ENCODE data around the gene SNRPA. TPM values are rescaled to one million over a fixed set of nuclear protein-coding genes. Genes with fewer than 3 reads are reported as not detected.

SNRPA gene
- polyA plus RNA-seq, 1 donor (not counting 4 experiments of a cell fraction or from before 2014, with no cell fraction given): 93.4 TPM

DNA sequence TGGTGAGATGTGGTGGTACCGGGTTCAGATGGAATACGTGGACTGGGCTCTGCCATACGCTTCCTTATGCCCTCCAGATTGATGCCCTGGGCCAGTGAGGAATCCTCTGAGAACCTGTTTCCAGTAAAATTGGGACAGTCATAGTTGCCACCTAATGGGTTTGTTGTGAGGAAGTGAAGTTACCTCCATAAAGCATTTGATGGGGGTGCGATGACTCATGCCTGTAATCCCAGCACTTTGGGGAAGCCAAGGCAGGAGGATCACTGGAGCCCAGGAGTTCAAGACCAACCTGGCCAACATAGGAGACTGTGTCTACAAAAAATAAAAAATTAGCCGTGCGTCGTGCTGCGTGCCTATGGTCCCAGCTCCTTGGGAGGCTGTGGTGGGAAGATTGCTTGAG lies 4.8 kb downstream of the SNRPA start:
- no peak for DNase-seq (ENCODE audit: low read depth, low spot score)
- dilution Hi-C loops (cut with MboI; ENCODE audit: extremely low pct_ligation_motif_present, low sequenced_read_pairs): no loop called here
- FAIRE-seq: no peak
- Histone ChIP-seq H3K27ac (ENCODE audit: control insufficient read depth, insufficient read depth, low read length) (no peak overlapping the region), H3K36me3 (ENCODE audit: control insufficient read depth in 2 of 2, extremely low read depth in 1 of 2, insufficient read depth in 2 of 2, low read length in 2 of 2) (peaks cover 25 to 58% of the 10 kb centered on the region in 2 experiments), H3K4me1 (ENCODE audit: control insufficient read depth, extremely low read depth, insufficient read depth, low read length) (peaks cover 33% of the 10 kb centered on the region), H3K9me1 (ENCODE audit: control insufficient read depth, extremely low read depth, insufficient read depth, low read length) (peaks cover 9% of the 10 kb centered on the region), H3K79me2 (ENCODE audit: control insufficient read depth, insufficient read depth, low read length) (peaks cover 81% of the 10 kb centered on the region), H3K4me3 (ENCODE audit: control insufficient read depth in 2 of 3, extremely low read depth in 1 of 3, insufficient read depth in 2 of 3, low read depth in 1 of 3, low read length in 3 of 3) (no peak overlapping the region), H3K27me3 (ENCODE audit: control insufficient read depth, extremely low read depth, insufficient read depth, low read length) (no peaks in the 10 kb centered on the region), H3K9ac (ENCODE audit: control insufficient read depth, extremely low read depth, insufficient read depth, low read length) (no peak overlapping the region), H2AFZ (ENCODE audit: control insufficient read depth, low read length) (no peak overlapping the region), H3K9me3 (ENCODE audit: control insufficient read depth, low read depth, low read length) (no peaks in the 10 kb centered on the region), H3K4me2 (ENCODE audit: control insufficient read depth, extremely low read depth, insufficient read depth, low read depth, low read length) (no peak overlapping the region), H4K20me1 (ENCODE audit: control insufficient read depth, extremely low read depth, insufficient read depth, low read length) (peaks cover 19% of the 10 kb centered on the region)
- TF ChIP-seq EZH2 (IDR thresholded peaks at IDR 0.05; ENCODE audit: low read length): no peak
- TF ChIP-seq, protein P1, sequence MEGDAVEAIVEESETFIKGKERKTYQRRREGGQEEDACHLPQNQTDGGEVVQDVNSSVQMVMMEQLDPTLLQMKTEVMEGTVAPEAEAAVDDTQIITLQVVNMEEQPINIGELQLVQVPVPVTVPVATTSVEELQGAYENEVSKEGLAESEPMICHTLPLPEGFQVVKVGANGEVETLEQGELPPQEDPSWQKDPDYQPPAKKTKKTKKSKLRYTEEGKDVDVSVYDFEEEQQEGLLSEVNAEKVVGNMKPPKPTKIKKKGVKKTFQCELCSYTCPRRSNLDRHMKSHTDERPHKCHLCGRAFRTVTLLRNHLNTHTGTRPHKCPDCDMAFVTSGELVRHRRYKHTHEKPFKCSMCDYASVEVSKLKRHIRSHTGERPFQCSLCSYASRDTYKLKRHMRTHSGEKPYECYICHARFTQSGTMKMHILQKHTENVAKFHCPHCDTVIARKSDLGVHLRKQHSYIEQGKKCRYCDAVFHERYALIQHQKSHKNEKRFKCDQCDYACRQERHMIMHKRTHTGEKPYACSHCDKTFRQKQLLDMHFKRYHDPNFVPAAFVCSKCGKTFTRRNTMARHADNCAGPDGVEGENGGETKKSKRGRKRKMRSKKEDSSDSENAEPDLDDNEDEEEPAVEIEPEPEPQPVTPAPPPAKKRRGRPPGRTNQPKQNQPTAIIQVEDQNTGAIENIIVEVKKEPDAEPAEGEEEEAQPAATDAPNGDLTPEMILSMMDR (optimal IDR thresholded peaks at IDR 0.05 in 1 of 3, IDR thresholded peaks at IDR 0.05 in 1 of 3, conservative IDR thresholded peaks at IDR 0.05 in 1 of 3; ENCODE audit: extremely low read depth in 1 of 3, insufficient read depth in 2 of 3, low read length in 3 of 3): no peak

DNA sequence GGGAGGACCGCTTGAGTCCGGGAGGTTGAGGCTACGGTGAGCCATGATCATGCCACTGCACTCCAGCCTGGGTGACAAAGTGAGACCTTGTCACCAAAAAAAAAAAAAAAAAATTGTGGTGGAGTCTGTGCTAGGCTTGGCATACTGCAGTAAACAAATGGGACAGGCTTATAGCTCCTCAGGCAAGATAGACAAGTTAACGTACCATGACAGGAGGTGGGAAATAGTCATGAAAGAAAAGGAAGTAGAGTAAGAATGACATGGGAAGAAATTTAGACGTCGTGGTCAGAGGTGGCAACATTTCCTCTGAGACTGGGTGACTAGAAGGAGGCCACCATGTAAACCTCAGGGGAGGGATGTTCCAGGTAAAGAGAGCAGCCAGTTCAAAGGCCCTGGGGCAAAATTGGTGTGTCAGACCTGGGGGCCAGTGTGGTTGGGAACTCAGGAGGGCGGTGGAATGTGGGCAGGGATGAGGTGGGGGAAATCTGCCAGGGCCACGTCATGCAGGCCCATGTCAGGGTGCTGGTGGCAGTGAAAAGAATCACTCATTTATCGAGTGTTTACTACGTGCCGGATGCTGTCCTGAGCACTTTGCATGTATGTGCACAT lies 5.6 kb downstream of the SNRPA start:
- H4K20me1 ChIP-seq (ENCODE audit: control insufficient read depth, extremely low read depth, insufficient read depth, low read length): peaks cover 22% of the 10 kb centered on the region
- peak overlapping the region; percentile 6 for H3K9ac ChIP-seq (ENCODE audit: control insufficient read depth, extremely low read depth, insufficient read depth, low read length)
- no peaks in the 10 kb centered on the region for H3K27me3 ChIP-seq (ENCODE audit: control insufficient read depth, extremely low read depth, insufficient read depth, low read length)
- FAIRE-seq (peak; percentile 39), DNase-seq (ENCODE audit: low read depth, low spot score) (peak; percentile 76)
- dilution Hi-C loops (cut with MboI; ENCODE audit: extremely low pct_ligation_motif_present, low sequenced_read_pairs): no loop called here
- peak overlapping the region in 1 of 3 experiments; percentile 43 for H3K4me3 ChIP-seq (ENCODE audit: control insufficient read depth in 2 of 3, extremely low read depth in 1 of 3, insufficient read depth in 2 of 3, low read depth in 1 of 3, low read length in 3 of 3)
- peak overlapping the region; percentile 71 for H3K4me2 ChIP-seq (ENCODE audit: control insufficient read depth, extremely low read depth, insufficient read depth, low read depth, low read length)
- peaks cover 9% of the 10 kb centered on the region for H3K9me1 ChIP-seq (ENCODE audit: control insufficient read depth, extremely low read depth, insufficient read depth, low read length)
- H3K9me3 ChIP-seq (ENCODE audit: control insufficient read depth, low read depth, low read length): no peaks in the 10 kb centered on the region
- H3K79me2 ChIP-seq (ENCODE audit: control insufficient read depth, insufficient read depth, low read length): peaks cover 80% of the 10 kb centered on the region
- peaks cover 30 to 67% of the 10 kb centered on the region in 2 experiments for H3K36me3 ChIP-seq (ENCODE audit: control insufficient read depth in 2 of 2, extremely low read depth in 1 of 2, insufficient read depth in 2 of 2, low read length in 2 of 2)
- peak overlapping the region; percentile 15 for H3K27ac ChIP-seq (ENCODE audit: control insufficient read depth, insufficient read depth, low read length)
- no peak overlapping the region for H2AFZ ChIP-seq (ENCODE audit: control insufficient read depth, low read length)
- peaks cover 33% of the 10 kb centered on the region for H3K4me1 ChIP-seq (ENCODE audit: control insufficient read depth, extremely low read depth, insufficient read depth, low read length)
- TF ChIP-seq, protein P1 (optimal IDR thresholded peaks at IDR 0.05 in 1 of 3, IDR thresholded peaks at IDR 0.05 in 1 of 3, conservative IDR thresholded peaks at IDR 0.05 in 1 of 3; ENCODE audit: extremely low read depth in 1 of 3, insufficient read depth in 2 of 3, low read length in 3 of 3): no peak
- TF ChIP-seq EZH2 (IDR thresholded peaks at IDR 0.05; ENCODE audit: low read length): no peak

Measured in keratinocyte (primary cell).